Coronary artery (tissue), 2 donors: ENCODE measurements around the gene CIC.

Experiments
- DNase-seq: peaks from one replicate; pipeline ENCODE4 v3.0.0-alpha.2; 2017; ENCODE audit warnings: low spot score
- H3K27ac ChIP-seq, 2 donors: fragments of 200-600 bp; sonication (generic); one replicate each; pipeline ENCODE4 v1.5.1; 2016 to 2019
- H3K4me3 ChIP-seq: fragments of 200-600 bp; sonication (generic); 2 replicates; pipeline ENCODE4 v1.5.1; 2016; ENCODE audit warnings: mild to moderate bottlenecking, moderate library complexity
- CTCF ChIP-seq: fragments of 200-600 bp; sonication (generic); IDR thresholded peaks from one replicate; pipeline ENCODE4 v1.5.1; 2019; ENCODE audit warnings: antibody characterized with exemption

CIC gene

DNA sequence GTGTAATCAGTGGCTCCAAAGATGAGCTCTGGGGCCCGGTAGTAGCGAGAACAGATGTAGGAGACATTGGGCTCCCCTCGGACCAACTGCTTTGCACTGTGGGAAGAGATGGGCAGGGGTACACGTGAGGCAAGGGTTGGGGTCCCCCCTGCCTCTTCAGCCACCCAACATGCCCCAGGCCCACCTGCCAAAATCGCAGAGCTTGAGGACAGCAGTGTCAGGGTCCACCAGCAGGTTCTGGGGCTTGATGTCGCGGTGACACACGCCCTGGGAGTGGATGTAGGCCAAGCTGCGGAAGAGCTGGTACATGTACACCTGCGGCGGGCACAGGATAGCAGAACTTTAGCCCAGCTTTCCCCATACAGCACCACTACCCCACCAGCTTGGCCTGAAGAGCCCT is 34.7 kb upstream of the CIC start:
- Histone ChIP-seq H3K4me3 (no peak overlapping the region), H3K27ac (no peak overlapping the region)
- no peak for TF ChIP-seq CTCF
- DNase-seq, result no peak

DNA sequence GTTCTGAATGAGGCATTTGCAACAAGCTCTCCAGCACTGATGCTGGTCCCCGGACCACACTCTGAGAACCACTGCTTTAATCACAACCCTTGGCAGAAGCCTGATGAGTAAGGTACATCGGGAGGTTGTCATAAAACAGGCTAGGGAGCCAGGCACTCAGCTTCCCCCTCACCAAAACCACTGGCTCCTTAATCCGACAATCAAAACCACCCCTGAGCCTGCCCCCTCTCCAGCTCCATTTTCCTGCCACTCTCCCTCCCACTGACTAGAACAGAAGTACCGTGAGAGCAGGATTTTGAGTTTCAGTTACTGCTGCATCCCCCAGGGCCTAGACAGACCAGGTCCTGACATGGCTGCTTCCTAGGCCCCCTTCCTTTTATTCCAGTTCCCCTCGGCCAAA is 33.9 kb upstream of the CIC start:
- no peak for TF ChIP-seq CTCF
- Histone ChIP-seq H3K27ac (no peak overlapping the region), H3K4me3 (no peak overlapping the region)
- DNase-seq, result no peak

- TF ChIP-seq CTCF, result no peak
- Histone ChIP-seq H3K4me3 (no peak overlapping the region), H3K27ac (no peak overlapping the region)
- peak; percentile 72 for DNase-seq
Measured at GRCh38 chr19:42239544-42240220, 29.4 kb upstream of the CIC start.

- no peak for DNase-seq
- Histone ChIP-seq H3K4me3 (peak overlapping the region; percentile 90), H3K27ac (peak overlapping the region in 1 of 2 donors; percentile 85)
- TF ChIP-seq CTCF, result no peak
Measured at GRCh38 chr19:42241279-42241678, 27.8 kb upstream of the CIC start.

DNA sequence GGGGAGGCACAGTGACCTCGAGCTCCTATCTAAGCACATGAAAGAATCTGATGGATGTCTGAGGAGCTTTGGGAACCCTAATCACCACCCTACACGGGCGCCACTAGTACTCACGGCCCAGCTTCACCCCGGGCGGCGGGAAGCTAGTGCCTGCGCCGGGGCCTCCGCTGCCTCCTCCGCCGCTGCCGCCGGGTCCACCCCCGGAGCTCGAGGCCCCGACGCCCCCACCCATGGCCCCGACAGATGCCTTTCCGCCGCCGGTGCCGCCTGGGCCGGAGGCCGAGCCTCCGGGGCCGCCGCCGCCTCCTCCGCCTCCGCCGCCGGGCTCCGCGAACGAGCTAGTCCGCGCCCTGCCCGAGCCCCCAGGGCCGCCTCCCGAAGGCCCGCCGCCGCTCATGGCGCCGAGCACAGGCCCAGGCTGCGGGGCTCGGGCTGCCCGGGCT is 27.0 kb upstream of the CIC start:
- H3K27ac ChIP-seq, result peak overlapping the region; percentile 85 to 94
- H3K4me3 ChIP-seq, result peak overlapping the region; percentile 90
- no peak for DNase-seq
- TF ChIP-seq CTCF, result no peak

GRCh38 chr19:42242512-42243409 is 26.3 kb upstream of the CIC start, which contains the start of gene GSK3A:
Gene GSK3A, minus strand, starts transcription at chr19:42242602. Its CDS starts 137 bp downstream, at chr19:42242465.
- peak; percentile 100 for DNase-seq
- no peak for TF ChIP-seq CTCF
- peak within 1 kb of the TSS; percentile 90 for H3K4me3 ChIP-seq
- peak within 1 kb of the TSS; percentile 85 to 94 for H3K27ac ChIP-seq
